Measurements from ENCODE around the gene HOXD8.

HOXD8 gene

GRCh38 chr2:176129813-176130146 is 275 bp downstream of the HOXD8 start:
- no peak for DNase-seq (ENCODE audit: low read depth in 3 of 3)

DNA sequence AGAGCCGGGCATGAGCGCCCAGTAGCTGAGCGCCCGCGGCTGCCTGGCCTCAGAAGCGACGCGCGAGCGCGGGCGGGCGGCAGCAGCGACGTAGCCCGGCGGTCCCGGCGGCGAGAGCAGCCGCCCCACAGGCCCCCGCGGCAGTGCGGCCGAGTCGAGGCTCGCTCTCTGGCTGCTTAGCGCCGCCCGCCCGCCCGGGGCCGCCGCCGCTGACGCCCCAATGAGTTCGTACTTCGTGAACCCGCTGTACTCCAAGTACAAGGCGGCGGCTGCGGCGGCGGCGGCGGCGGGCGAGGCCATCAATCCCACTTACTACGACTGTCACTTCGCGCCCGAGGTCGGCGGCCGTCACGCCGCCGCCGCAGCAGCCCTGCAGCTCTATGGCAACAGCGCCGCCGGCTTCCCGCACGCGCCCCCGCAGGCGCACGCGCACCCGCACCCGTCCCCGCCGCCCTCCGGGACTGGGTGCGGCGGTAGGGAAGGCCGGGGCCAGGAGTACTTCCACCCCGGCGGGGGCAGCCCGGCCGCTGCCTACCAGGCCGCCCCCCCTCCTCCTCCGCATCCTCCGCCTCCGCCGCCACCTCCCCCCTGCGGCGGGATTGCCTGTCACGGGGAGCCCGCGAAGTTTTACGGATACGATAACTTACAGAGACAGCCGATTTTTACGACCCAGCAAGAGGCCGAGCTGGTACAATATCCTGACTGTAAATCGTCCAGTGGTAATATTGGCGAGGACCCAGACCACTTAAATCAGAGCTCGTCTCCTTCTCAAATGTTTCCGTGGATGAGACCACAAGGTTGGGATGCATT is 847 bp downstream of the HOXD8 start:
- no peak for DNase-seq (ENCODE audit: low read depth in 3 of 3)

- DNase-seq (ENCODE audit: low read depth in 3 of 3), result no peak
Measured at GRCh38 chr2:176130957-176131847, 1.7 kb downstream of the HOXD8 start.

- no peak for DNase-seq (ENCODE audit: low read depth in 3 of 3)
Measured at GRCh38 chr2:176131848-176132158, 2.3 kb downstream of the HOXD8 start.

DNA sequence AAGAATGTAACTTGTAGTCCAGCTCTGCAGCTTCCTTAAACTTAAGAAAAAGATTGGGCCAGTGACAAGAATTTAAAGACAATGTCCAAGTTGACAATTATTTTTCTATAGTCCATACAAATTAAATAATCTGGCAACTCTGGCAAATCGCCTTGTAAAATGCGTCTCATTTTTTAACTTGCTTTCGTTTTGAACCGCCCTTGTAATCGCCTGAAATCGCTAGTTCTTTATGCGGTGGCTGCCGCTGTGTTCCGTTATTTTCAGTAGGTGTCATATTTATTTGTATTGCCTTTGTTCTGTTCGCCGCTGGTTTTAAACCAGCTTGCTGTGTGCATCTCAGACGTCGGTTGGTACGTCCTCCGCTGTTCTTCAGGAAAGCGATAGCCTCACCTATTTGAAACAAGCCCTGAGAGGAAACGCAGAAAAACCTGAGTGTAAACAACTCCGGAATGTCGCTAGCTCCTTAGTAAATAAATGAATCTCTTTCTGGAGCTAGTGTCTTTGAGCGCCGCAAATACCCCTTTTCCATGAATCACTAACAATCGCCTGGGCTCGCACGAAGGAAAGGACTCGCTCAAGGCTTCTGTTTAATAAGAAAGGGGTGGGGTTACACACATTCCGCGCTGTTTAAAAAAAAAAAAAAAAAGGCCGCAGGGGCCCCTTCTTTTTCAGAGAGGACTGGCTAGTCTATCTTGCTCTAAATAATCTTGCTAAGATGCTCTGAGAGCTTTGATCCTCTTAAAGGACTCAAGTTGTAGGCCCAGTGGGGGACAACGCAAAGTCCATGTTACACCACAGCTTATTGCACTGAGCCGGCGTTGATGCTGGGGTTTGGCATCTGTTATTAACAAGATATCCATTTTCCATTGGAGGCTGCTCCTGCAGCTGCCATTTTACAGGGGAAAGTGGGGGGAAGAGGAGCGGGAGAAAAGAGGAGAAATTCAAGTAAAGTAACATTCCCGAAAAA is 3.0 kb downstream of the HOXD8 start:
- DNase-seq (ENCODE audit: low read depth in 3 of 3), result no peak

DNA sequence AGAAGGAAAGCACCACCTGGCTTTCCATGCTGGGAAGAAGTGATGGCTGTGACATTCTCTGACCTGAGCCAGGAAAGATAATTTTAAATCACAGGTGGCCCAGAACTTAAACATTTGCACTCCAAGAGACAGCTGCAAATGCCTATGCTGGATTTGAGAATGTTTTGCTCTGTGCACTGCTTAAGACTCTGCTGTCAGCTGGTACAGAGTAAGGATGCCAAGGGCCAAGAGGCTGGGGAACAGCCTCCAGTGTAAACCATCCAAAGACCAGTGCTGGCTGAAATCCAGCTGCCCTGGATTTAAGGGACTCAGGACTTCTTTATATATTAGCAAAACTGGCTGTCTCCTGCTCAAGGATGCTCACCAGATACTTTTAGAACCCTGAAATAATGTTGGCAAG is 3.9 kb downstream of the HOXD8 start:
- DNase-seq (ENCODE audit: low read depth in 3 of 3), result no peak

DNA sequence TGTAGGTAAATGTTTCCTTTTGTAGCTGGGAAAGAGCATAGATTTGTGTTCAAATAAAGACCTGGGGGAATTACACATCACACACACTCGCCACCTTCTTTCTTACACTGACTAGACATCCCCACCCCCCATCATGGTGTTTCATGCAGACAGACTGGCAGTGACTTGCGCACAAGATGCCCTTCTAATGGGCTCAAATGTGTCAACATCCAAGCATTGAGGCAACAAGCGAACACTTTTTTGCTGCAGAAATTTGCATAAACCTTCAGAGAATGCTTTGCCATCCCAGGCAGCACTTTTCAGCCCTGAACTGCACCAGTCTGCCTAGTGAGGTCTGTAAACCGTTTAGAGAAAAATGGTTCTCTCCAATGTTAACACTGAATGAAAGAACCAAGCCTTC is 4.5 kb downstream of the HOXD8 start:
- DNase-seq (ENCODE audit: low read depth in 3 of 3), result no peak

DNA sequence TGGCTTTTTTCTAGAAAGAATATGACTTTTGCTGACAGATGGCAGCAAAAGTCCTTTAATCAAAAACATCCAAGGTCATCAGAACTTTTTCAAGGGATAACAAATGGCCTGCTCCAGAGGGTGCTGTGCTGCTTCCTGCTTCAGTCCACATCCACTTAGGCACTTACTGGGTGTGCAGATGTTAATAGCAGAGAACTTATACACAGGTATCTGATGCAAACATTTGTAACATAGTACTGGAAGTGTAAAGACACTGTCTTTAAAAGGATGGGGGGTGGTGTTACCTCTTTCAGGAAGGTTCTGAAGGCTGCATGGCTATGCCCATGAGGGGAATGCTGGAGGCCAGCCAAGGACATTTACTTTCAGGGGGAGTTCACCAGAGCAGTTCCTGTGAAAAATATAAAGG is 5.5 kb downstream of the HOXD8 start:
- no peak for DNase-seq (ENCODE audit: low read depth in 3 of 3)

- DNase-seq (ENCODE audit: low read depth in 3 of 3), result no peak
Measured at GRCh38 chr2:176136374-176137251, 7.1 kb downstream of the HOXD8 start.

DNA sequence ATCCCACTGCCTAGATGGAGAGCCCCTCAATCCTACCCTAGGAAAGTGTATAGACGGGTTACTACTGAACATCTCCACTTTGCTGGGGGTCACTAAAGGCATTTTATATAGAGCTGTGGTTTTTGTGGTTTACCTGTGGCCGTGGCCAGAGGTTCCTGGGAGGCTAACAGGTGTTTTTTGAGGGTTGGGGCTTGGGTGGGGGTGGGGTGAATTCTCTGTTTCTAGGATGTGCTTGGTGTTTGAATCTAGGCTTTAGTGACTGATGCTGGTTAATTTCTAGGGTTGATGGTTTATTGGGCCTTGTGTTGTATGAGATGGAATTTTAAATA is 7.7 kb downstream of the HOXD8 start:
- no peak for DNase-seq (ENCODE audit: low read depth in 3 of 3)

- DNase-seq (ENCODE audit: low read depth in 3 of 3), result no peak
Measured at GRCh38 chr2:176137906-176138305, 8.4 kb downstream of the HOXD8 start.

DNA sequence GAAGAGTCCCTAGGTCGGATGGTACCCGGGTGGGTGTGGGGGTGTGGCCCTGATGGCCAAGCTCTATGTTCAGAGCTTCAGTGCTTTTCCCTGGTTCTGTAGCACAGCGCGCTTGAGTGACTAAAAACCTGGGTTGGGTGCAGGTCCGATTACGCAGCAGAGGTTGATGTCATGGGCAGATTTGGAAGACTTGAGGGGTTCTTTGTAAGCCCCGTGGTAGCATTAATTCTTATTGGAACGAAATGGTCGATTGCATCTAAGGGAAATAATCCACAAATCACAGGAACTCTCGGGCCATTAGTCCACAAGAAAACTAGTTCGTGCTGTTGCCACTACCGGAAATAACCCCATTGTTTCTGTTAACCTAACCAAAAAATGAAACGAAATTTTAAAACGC is 9.0 kb downstream of the HOXD8 start:
- no peak for DNase-seq (ENCODE audit: low read depth in 3 of 3)

- no peak for DNase-seq (ENCODE audit: low read depth in 3 of 3)
Measured at GRCh38 chr2:176138923-176139660, 9.6 kb downstream of the HOXD8 start.

GRCh38 chr2:176139661-176140512 is 10.4 kb downstream of the HOXD8 start:
- no peak for DNase-seq (ENCODE audit: low read depth in 3 of 3)

- peak; percentile 8 to 65 (median 30) for DNase-seq (ENCODE audit: low read depth in 3 of 3)
Measured at GRCh38 chr2:176140513-176141317, 11.2 kb downstream of the HOXD8 start.

- no peak for DNase-seq (ENCODE audit: low read depth in 3 of 3)
Measured at GRCh38 chr2:176142281-176142680, 12.8 kb downstream of the HOXD8 start.

DNA sequence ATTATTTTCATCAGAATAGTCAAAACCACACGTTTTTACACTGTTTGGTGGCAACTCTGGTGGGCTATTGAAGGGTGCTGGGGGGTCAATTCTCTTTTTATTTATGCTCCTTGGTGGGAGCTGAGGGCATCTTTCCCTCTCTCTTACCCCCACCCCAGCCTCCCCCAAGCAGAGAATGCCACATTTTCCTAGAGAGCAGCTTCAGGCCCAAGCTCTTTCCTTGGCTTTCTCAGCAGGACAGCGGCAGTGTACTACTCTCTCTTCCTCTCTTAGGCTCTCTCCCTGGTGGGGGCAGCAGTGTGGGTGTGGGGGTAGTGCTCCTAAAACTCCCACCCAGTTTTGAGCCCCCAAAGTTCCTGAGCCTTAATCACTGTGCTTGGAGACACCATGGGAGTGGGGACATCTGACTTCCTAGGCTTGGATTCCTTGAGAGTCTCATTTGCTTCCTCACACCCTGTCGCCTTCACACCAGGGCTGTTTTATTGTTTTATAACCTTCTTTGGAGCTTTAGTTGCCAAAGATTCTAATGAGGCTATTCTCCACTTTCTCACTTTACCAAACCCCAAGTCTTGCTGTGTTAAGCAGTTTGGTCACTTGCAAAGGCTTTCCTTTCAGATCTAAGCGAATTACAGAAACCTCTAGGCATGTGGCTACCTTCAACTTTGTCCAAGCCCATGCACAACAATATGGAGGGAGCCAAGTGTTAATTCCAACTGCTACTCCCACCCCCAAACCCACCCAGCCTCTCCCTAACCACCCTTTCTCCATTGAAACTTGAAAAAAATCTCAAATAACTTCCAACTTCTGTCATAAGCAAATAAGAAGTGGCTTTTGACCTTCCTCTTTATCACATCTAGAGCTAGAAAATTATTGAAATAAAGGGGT is 15.8 kb downstream of the HOXD8 start:
- DNase-seq (ENCODE audit: low read depth in 3 of 3), result no peak

DNA sequence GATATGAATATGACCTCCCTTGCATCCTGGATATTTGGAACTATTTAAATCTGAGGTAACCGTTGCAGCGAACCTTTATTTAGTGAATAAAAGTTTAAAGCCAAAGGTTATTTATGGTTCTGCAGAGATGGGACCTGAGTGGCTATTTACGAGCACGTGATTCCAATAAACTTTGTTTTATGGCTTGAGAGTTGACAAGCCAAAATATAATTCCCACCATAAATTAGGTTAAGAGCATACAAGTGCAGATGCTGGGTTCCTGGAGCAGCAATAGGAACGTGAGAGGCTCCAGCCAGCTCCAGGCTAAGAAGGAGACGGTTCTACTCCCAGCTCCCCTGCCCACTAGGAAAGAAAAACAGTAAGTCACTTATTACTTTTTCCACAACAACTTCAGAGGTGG is 16.6 kb downstream of the HOXD8 start:
- no peak for DNase-seq (ENCODE audit: low read depth in 3 of 3)
